ENCODE data around the gene PLAC8L1.
"Not testable (repeated sequence)": the region's sequence is repeated elsewhere in the genome, so short reads cannot be mapped to it uniquely, and the experiment has no call there.

The PLAC8L1 gene

GRCh38 chr5:146105477-146105876 lies at the start of gene PLAC8L1:
Gene PLAC8L1, minus strand, starts transcription at chr5:146105577. Its CDS starts 1,266 bp downstream, at chr5:146104311.
- no peak for DNase-seq

GRCh38 chr5:146151970-146152369 lies 46.6 kb upstream of the PLAC8L1 start:
- no peak for DNase-seq

GRCh38 chr5:146137967-146138403 lies 32.6 kb upstream of the PLAC8L1 start:
- no peak for DNase-seq

GRCh38 chr5:146130440-146131045 lies 25.2 kb upstream of the PLAC8L1 start:
- DNase-seq, result peak; percentile 0

- DNase-seq, result no peak
Measured at GRCh38 chr5:146126068-146126467, 20.7 kb upstream of the PLAC8L1 start.

- no peak for DNase-seq
Measured at GRCh38 chr5:146124580-146124979, 19.2 kb upstream of the PLAC8L1 start.

- DNase-seq, result not testable (repeated sequence)
Measured at GRCh38 chr5:146121451-146121850, 16.1 kb upstream of the PLAC8L1 start.

GRCh38 chr5:146118322-146118721 lies 12.9 kb upstream of the PLAC8L1 start:
- DNase-seq, result no peak

- not testable (repeated sequence) for DNase-seq
Measured at GRCh38 chr5:146117216-146117615, 11.8 kb upstream of the PLAC8L1 start.

- DNase-seq, result no peak
Measured at GRCh38 chr5:146116361-146116760, 11.0 kb upstream of the PLAC8L1 start.

- DNase-seq, result no peak
Measured at GRCh38 chr5:146112476-146112875, 7.1 kb upstream of the PLAC8L1 start.

GRCh38 chr5:146111409-146111808 lies 6.0 kb upstream of the PLAC8L1 start:
- no peak for DNase-seq

- no peak for DNase-seq
Measured at GRCh38 chr5:146109379-146109778, 4.0 kb upstream of the PLAC8L1 start.

GRCh38 chr5:146108870-146109269 lies 3.5 kb upstream of the PLAC8L1 start:
- DNase-seq, result not testable (repeated sequence)

GRCh38 chr5:146107901-146108300 lies 2.5 kb upstream of the PLAC8L1 start:
- DNase-seq, result no peak

- DNase-seq, result no peak
Measured at GRCh38 chr5:146103594-146103993, 1.8 kb downstream of the PLAC8L1 start.

GRCh38 chr5:146101646-146102045 lies 3.7 kb downstream of the PLAC8L1 start:
- no peak for DNase-seq

- no peak for DNase-seq
Measured at GRCh38 chr5:146098047-146098446, 7.3 kb downstream of the PLAC8L1 start.

GRCh38 chr5:146091881-146092280 lies 13.5 kb downstream of the PLAC8L1 start:
- no peak for DNase-seq

GRCh38 chr5:146089287-146089686 lies 16.1 kb downstream of the PLAC8L1 start:
- no peak for DNase-seq

- no peak for DNase-seq
Measured at GRCh38 chr5:146088098-146088497, 17.3 kb downstream of the PLAC8L1 start.

- DNase-seq, result no peak
Measured at GRCh38 chr5:146084376-146084775, 21.0 kb downstream of the PLAC8L1 start.

- no peak for DNase-seq
Measured at GRCh38 chr5:146082798-146083197, 22.6 kb downstream of the PLAC8L1 start.

- DNase-seq, result peak; percentile 17
Measured at GRCh38 chr5:146081556-146081955, 23.8 kb downstream of the PLAC8L1 start.

- DNase-seq, result no peak
Measured at GRCh38 chr5:146079695-146080373, 25.5 kb downstream of the PLAC8L1 start.
